CD4-positive, alpha-beta T cell (primary cell): ENCODE measurements around the gene DRC7. TPM values are rescaled to one million over a fixed set of nuclear protein-coding genes. Genes with fewer than 3 reads are reported as not detected.

Experiments
- ATAC-seq: fragments of 200-7000 bp; cut with Tn5 transposase; one replicate; pipeline ENCODE4 v1.10.0; 2022; ENCODE audit warnings: mild to moderate bottlenecking; ENCODE audit not compliant: poor library complexity
- CTCF ChIA-PET: fragments of 350-600 bp; sonication (Branson Sonifier 250); formaldehyde crosslinking; loops from one replicate; lab custom pipeline; 2021; ENCODE audit warnings: antibody characterized with exemption, inconsistent platforms; lab: Charles Lee
- POLR2A ChIA-PET: fragments of 350-600 bp; sonication (Branson Sonifier 250); formaldehyde crosslinking; loops from one replicate; lab custom pipeline; 2021; ENCODE audit warnings: antibody characterized with exemption, inconsistent platforms; lab: Charles Lee
- DNase-seq, 14 experiments: peaks; one replicate each; pipeline ENCODE4 v3.0.0-alpha.2; 2013 to 2020; ENCODE audit warnings: mixed read lengths in 2 of 14
- H3K27ac ChIP-seq, 2 donors: one replicate each; pipeline versions ENCODE4 v1.5.1 to v1.7.0; 2013; ENCODE audit warnings: low read length in 2 of 2, low read depth in 1 of 2, mild to moderate bottlenecking in 1 of 2
- H3K27me3 ChIP-seq, 2 experiments: 1 replicate in 1 of 2; 2 replicates in 1 of 2; pipeline versions ENCODE4 v1.6.1 to v1.7.0; 2013; ENCODE audit warnings: low read length in 2 of 2, control low read depth in 1 of 2, mild to moderate bottlenecking in 1 of 2, moderate library complexity in 1 of 2; ENCODE audit not compliant: insufficient read depth in 2 of 2, control insufficient read depth in 1 of 2
- H3K36me3 ChIP-seq: one replicate; pipeline ENCODE4 v1.6.1; 2013; ENCODE audit warnings: low read length, control low read depth; ENCODE audit not compliant: insufficient read depth
- H3K4me1 ChIP-seq: one replicate; pipeline ENCODE4 v1.6.1; 2013; ENCODE audit warnings: low read length, control low read depth; ENCODE audit not compliant: insufficient read depth
- H3K4me3 ChIP-seq: one replicate; pipeline ENCODE4 v1.5.1; 2013; ENCODE audit warnings: mild to moderate bottlenecking, low read length, moderate library complexity
- H3K9me3 ChIP-seq, 2 experiments: 1 replicate in 1 of 2; 2 replicates in 1 of 2; pipeline versions ENCODE4 v1.6.1 to v1.7.0; 2013; ENCODE audit warnings: low read length in 2 of 2, mild to moderate bottlenecking in 2 of 2, control low read depth in 1 of 2, moderate library complexity in 1 of 2; ENCODE audit not compliant: control insufficient read depth in 1 of 2, insufficient read depth in 1 of 2
- H3K27ac Mint-ChIP-seq: one replicate; pipeline ENCODE4 v1.8.0; 2020; ENCODE audit warnings: mixed read lengths
- H3K27me3 Mint-ChIP-seq: one replicate; pipeline ENCODE4 v1.8.0; 2021; ENCODE audit warnings: mixed read lengths
- H3K36me3 Mint-ChIP-seq: one replicate; pipeline ENCODE4 v1.8.0; 2021; ENCODE audit warnings: low read depth, mixed read lengths
- H3K4me1 Mint-ChIP-seq: one replicate; pipeline ENCODE4 v1.8.0; 2021; ENCODE audit warnings: low read depth, mixed read lengths
- H3K4me3 Mint-ChIP-seq: one replicate; pipeline ENCODE4 v1.8.0; 2020; ENCODE audit warnings: mild to moderate bottlenecking, mixed read lengths
- H3K9me3 Mint-ChIP-seq: one replicate; pipeline ENCODE4 v1.8.0; 2020; ENCODE audit warnings: mixed read lengths
- intact Hi-C, 2 experiments: fragments of 100-400 bp; cut with DNase I in 1 of 2; cut with micrococcal nuclease in 1 of 2; formaldehyde crosslinking; loops; one replicate each; pipeline versions ENCODE4 v1.15.1 to v1.9.0; 2023 to 2025; cut with DNase I, micrococcal nuclease
- total RNA-seq, 174 experiments: library from RNA in 2 of 174; stranded (reverse) in 2 of 174; gene quantifications; one replicate each; pipeline ENCODE4 v1.2.3 and lab custom pipeline; 2021 to 2026
- TF ChIP-seq, protein P1 (sequence below): fragments of 200-600 bp; IDR thresholded peaks from one replicate; pipeline ENCODE4 v1.8.0; 2022; ENCODE audit warnings: antibody characterized with exemption, mild to moderate bottlenecking

Gene DRC7
- total RNA-seq, 2 experiments from 2014 or later = not detected

DNA sequence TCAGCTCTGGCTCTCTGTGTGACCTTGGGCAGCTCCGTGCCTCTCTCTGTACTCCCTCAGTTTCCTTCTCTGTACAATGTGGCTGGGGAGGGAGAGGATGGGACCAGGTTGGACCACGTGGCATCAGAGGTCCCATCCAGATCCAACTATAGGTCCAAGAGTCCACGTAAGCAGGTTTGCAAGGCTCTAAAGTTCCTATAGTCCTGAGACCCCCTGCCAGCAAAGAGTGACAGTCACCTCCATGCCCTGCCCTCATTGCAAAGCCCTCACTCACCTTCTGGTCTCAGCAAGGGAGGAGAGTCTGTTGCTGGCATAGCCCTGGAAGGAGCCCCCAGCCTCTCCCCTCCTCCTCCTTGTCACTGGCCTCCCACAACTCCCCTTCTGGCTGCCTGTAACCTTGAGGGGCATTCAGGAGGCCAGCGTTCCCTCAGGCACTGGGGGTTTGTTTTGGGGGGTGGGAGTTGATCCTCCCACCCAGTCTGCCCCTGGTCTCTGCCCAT, 6.1 kb upstream of the DRC7 start:
- no peak for ATAC-seq
- Mint-ChIP-seq H3K4me1 (peaks cover 12% of the 10 kb centered on the region), H3K27ac (peak overlapping the region; percentile 19), H3K4me3 (no peak overlapping the region), H3K36me3 (no peaks in the 10 kb centered on the region), H3K9me3 (no peaks in the 10 kb centered on the region), H3K27me3 (no peaks in the 10 kb centered on the region)
- Histone ChIP-seq H3K9me3 (no peaks in the 10 kb centered on the region), H3K4me1 (peaks cover 17% of the 10 kb centered on the region), H3K27ac (no peak overlapping the region), H3K36me3 (no peaks in the 10 kb centered on the region), H3K27me3 (no peaks in the 10 kb centered on the region), H3K4me3 (no peak overlapping the region)
- POLR2A ChIA-PET = no interaction called here
- intact Hi-C loops = no loop called here
- DNase-seq = no peak
- TF ChIP-seq, protein P1, sequence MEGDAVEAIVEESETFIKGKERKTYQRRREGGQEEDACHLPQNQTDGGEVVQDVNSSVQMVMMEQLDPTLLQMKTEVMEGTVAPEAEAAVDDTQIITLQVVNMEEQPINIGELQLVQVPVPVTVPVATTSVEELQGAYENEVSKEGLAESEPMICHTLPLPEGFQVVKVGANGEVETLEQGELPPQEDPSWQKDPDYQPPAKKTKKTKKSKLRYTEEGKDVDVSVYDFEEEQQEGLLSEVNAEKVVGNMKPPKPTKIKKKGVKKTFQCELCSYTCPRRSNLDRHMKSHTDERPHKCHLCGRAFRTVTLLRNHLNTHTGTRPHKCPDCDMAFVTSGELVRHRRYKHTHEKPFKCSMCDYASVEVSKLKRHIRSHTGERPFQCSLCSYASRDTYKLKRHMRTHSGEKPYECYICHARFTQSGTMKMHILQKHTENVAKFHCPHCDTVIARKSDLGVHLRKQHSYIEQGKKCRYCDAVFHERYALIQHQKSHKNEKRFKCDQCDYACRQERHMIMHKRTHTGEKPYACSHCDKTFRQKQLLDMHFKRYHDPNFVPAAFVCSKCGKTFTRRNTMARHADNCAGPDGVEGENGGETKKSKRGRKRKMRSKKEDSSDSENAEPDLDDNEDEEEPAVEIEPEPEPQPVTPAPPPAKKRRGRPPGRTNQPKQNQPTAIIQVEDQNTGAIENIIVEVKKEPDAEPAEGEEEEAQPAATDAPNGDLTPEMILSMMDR = no peak
- CTCF ChIA-PET = no interaction called here

DNA sequence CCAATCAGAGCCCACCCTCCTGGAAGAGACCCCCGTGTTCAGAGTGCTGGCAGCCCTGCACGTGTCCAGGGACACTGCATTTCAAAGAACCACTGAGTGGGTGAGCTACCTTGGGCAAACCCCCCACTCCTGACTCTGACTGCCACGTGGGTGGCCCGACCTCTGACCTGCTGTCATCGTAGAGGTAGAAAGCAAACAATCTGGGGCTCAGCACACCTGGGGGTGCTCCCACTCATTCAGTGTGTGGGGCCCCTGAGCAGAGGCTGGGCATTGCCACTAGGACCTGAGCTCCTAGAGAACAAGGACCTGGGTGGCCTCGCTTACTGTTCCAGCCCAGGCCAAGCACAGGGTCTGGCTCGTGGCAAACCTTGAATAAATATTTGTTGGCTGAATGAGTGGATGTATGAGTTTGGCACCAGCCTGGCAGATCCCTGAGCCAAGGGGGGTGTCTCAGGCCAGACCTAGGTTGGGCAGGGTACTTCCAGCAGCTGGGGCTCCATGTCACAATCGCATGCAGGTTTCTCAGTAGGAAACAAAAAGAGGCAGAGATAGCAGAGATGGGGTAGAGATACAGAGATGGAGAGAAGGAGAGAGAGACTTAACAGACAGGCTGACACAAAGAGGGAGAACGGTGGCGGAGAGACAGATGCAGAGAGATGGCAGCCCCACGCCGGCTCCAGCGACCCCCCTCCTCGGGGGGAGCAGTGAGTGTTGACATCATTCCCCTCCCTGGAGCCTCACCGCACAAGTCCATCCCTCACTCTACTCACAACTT, 5.4 kb upstream of the DRC7 start:
- Histone ChIP-seq H3K9me3 (no peaks in the 10 kb centered on the region), H3K27me3 (no peaks in the 10 kb centered on the region), H3K36me3 (no peaks in the 10 kb centered on the region), H3K4me3 (peak overlapping the region; percentile 4), H3K4me1 (peaks cover 17% of the 10 kb centered on the region), H3K27ac (no peak overlapping the region)
- H3K4me1 Mint-ChIP-seq = peaks cover 12% of the 10 kb centered on the region
- CTCF ChIA-PET = no interaction called here
- no peak for DNase-seq
- H3K4me3 Mint-ChIP-seq = no peak overlapping the region
- POLR2A ChIA-PET = interaction anchor here (1.0 to 1.4 kb wide), 2 partner anchors 46 to 296 kb away, joined by 3 read pairs; no protein-coding TSS in a partner anchor
- TF ChIP-seq, protein P1 = no peak
- H3K9me3 Mint-ChIP-seq = no peaks in the 10 kb centered on the region
- H3K36me3 Mint-ChIP-seq = no peaks in the 10 kb centered on the region
- H3K27me3 Mint-ChIP-seq = no peaks in the 10 kb centered on the region
- intact Hi-C loops = no loop called here
- H3K27ac Mint-ChIP-seq = peak overlapping the region; percentile 85
- no peak for ATAC-seq

DNA sequence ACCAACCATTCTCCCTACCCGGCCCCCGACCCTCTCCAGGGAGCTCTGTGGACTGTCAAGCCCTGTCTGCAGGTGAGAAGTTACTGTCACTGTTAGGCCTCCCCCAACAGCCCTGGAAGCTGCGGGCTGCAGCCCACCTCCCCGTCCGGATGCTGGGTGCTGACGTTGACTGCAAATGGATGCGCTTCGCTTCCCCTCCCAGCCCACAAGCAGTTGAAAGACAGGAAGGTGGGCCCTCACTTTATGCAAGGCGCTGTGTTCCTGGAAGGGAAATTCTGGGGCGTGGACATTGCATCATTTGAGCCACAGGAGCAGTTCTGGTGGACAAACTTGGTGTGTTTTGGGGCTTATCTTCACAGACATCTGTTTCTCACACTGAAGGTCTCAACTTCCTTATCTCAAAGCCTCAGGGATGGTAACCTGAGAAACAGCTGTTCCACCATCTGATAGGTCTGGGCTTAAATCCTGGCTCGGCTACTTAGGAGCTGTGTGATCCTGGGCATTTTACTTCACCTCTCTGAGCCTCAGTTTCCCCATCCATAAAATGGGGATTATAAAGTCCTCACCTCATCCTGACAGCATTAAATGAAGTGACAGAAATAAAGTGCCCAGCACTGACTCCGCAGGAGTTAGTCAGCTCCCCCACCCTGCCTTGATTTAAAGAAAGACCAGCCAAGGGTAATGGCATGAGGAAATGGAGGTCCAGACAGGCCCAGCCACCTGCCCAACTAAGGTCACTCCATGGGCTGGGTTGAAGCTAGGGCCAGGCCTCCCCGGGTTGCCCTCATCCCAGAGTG, 4.6 kb upstream of the DRC7 start:
- Mint-ChIP-seq H3K36me3 (no peaks in the 10 kb centered on the region), H3K27ac (peak overlapping the region; percentile 85), H3K4me3 (peak overlapping the region; percentile 42), H3K4me1 (peaks cover 17% of the 10 kb centered on the region), H3K9me3 (no peaks in the 10 kb centered on the region), H3K27me3 (no peaks in the 10 kb centered on the region)
- Histone ChIP-seq H3K9me3 (no peaks in the 10 kb centered on the region), H3K36me3 (no peaks in the 10 kb centered on the region), H3K4me1 (peaks cover 22% of the 10 kb centered on the region), H3K27ac (peak overlapping the region in 1 of 2 donors; percentile 29), H3K27me3 (no peaks in the 10 kb centered on the region), H3K4me3 (peak overlapping the region; percentile 4)
- ChIA-PET POLR2A (interaction anchor here (1.0 to 1.4 kb wide), 2 partner anchors 45 to 295 kb away, joined by 3 read pairs; no protein-coding TSS in a partner anchor), CTCF (no interaction called here)
- ATAC-seq = peak; percentile 93
- TF ChIP-seq, protein P1 = no peak
- DNase-seq = peak in 10 of 14 experiments; percentile 11 to 73 (median 38)
- intact Hi-C loops = no loop called here
